Vagina (tissue), 2 donors: ENCODE measurements around the gene VGF.

Experiments used
- POLR2AphosphoS5 ChIP-seq, 2 donors: sonication (generic); formaldehyde crosslinking; IDR thresholded peaks; one replicate each; pipeline ENCODE4 v1.9.0; 2017; ENCODE audit warnings: antibody characterized with exemption in 2 of 2, mild to moderate bottlenecking in 2 of 2, low read depth in 1 of 2; ENCODE audit not compliant: insufficient read depth in 1 of 2
- TF ChIP-seq, protein P1 (sequence below), 3 experiments: fragments of 450-650 bp in 2 of 3; fragments of 200-600 bp in 1 of 3; sonication (generic) in 1 of 3; IDR thresholded peaks; one replicate each; pipeline ENCODE4 v1.5.1; 2017 to 2019; ENCODE audit warnings: antibody characterized with exemption in 3 of 3, mild to moderate bottlenecking in 2 of 3, moderate library complexity in 2 of 3

DNA sequence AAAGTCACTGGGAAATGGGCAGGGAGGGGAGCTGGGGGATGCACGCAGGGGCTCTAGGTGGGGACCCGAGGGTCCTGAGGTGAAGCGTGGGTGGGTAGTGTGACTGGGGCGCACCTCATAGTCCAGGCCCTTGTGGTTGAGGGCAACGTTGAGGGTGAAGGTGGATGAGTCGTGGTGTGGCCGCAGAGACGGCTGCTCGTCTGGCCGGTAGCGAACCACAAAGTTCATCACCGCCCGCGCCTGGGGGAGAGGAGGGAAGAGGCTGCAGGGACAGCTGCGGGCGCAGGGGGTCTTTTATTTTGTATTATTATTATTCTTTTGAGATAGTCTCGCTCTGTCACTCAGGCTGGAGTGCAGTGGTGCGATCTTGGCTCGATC, 41.3 kb upstream of the VGF start:
- TF ChIP-seq, protein P1, sequence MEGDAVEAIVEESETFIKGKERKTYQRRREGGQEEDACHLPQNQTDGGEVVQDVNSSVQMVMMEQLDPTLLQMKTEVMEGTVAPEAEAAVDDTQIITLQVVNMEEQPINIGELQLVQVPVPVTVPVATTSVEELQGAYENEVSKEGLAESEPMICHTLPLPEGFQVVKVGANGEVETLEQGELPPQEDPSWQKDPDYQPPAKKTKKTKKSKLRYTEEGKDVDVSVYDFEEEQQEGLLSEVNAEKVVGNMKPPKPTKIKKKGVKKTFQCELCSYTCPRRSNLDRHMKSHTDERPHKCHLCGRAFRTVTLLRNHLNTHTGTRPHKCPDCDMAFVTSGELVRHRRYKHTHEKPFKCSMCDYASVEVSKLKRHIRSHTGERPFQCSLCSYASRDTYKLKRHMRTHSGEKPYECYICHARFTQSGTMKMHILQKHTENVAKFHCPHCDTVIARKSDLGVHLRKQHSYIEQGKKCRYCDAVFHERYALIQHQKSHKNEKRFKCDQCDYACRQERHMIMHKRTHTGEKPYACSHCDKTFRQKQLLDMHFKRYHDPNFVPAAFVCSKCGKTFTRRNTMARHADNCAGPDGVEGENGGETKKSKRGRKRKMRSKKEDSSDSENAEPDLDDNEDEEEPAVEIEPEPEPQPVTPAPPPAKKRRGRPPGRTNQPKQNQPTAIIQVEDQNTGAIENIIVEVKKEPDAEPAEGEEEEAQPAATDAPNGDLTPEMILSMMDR (IDR thresholded peaks at IDR 0.05): no peak
- TF ChIP-seq POLR2AphosphoS5 (IDR thresholded peaks at IDR 0.05; ENCODE audit: insufficient read depth in 1 of 2, low read depth in 1 of 2): no peak
